Measurements from ENCODE around the gene PHKG1. TPM values are rescaled to one million over a fixed set of nuclear protein-coding genes. Genes with fewer than 3 reads are reported as not detected.
"Not testable (repeated sequence)": the region's sequence is repeated elsewhere in the genome, so short reads cannot be mapped to it uniquely, and the experiment has no call there.

PHKG1 gene
- total RNA-seq, 2 experiments from 2014 or later: 2.4 to 3.0 TPM

DNA sequence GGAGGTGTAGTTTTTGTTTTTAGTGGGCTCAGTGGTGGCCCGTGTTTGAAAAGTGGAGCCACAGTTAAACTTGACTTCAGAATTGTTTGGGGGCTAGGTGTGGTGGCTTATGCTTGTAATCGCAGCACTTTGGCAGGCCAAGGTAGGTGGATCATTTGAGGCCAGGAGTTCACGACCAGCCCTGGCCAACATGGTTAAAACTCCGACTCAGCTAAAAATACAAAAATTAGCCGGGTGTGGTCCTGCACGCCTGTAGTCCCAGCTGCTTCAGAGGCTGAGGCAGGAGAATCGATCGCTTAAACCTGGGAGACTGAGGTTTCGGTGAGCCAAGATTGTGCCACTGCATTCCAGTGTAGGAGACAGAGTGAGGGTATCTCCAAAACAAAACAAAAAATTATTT, 39.4 kb downstream of the PHKG1 start:
- intact Hi-C loops (cut with micrococcal nuclease): loop anchor here (5.0 kb wide), 1 partner anchor 521 kb away; no protein-coding TSS in a partner anchor
- CTCF ChIA-PET: interaction anchor here (1.0 to 1.6 kb wide), 2 partner anchors 20 to 21 kb away, joined by 3 to 5 read pairs; no protein-coding TSS in a partner anchor
- Mint-ChIP-seq H3K4me3 (peak overlapping the region; percentile 68), H3K36me3 (peaks cover 53% of the 10 kb centered on the region), H3K27ac (peak overlapping the region; percentile 64), H3K9me3 (no peaks in the 10 kb centered on the region), H3K4me1 (ENCODE audit: low read depth) (peaks cover 36% of the 10 kb centered on the region), H3K27me3 (no peaks in the 10 kb centered on the region)
- POLR2A ChIA-PET: interaction anchor here (0.8 kb wide), 1 partner anchor 11 kb away, joined by 3 read pairs; the partner anchor contains the start of gene SUMF2
- no peak for DNase-seq

DNA sequence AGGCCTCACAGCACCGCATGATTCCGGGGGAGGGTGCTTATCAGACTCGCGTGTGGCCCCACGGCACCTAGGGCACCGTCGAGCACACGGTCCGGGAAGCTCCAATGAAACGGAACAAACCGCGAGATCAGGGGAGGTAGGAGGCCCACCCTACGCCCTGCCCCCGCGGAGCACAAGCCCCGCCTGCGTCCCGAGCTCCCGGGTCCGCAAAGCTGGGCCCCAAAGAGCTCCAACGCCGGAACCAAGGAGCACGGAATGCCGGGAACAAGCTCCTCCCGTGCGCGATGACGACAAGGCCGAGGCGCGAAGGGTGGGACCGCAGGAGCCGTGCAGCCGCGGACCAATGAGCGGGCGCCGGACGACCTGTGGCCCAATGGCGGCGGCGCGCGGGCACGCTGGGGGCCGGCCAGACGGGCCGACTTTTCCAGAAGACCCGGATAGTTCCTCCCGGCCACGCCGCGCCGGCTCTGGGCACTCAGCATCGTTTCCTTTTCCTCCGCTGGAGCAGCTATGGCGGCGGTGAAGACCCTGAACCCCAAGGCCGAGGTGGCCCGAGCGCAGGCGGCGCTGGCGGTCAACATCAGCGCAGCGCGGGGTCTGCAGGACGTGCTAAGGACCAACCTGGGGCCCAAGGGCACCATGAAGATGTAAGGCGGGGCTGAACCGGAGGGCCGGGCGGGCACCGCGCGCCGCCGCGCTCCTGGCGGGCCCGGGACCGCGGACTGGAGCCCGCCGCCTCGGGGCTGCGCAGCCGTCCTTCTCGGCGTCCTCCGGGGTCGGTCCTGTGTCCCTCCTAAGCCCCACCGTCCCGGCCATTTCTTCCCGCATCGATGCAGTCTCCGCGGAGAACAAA, 41.2 kb downstream of the PHKG1 start, which contains the start of the genes CCT6A and PSPH:
CCT6A (plus strand) TSS at position 427 of the 853 bp plus-strand sequence; CDS start at position 511, 84 bp downstream.
PSPH (minus strand) TSS at position 106 of the 853 bp plus-strand sequence. CDS start 30,232 bp downstream, outside the sequence.
- Mint-ChIP-seq H3K9me3 (no peaks in the 10 kb centered on the region), H3K27ac (peak within 1 kb of the TSS; percentile 94), H3K36me3 (peaks cover 40% of the 10 kb centered on the region), H3K4me1 (ENCODE audit: low read depth) (peaks cover 36% of the 10 kb centered on the region), H3K4me3 (peak within 1 kb of the TSS; percentile 95), H3K27me3 (no peaks in the 10 kb centered on the region)
- peak; percentile 94 for DNase-seq
- ChIA-PET CTCF (interaction anchor here (0.7 to 1.9 kb wide), 9 partner anchors 11 to 87 kb away, joined by 3 to 17 read pairs (median 4); partner anchors contain the start of genes NIPSNAP2 and SUMF2), POLR2A (interaction anchor here (0.5 to 1.9 kb wide), 10 partner anchors 8 to 1365 kb away, joined by 3 to 13 read pairs (median 4); partner anchors contain the start of genes CHCHD2, NIPSNAP2 and SUMF2)
- intact Hi-C loops (cut with micrococcal nuclease): loop anchor here (1.0 to 5.0 kb wide), 7 partner anchors 13 to 519 kb away; partner anchors contain the start of genes CHCHD2, NIPSNAP2, SUMF2 and ZNF713

DNA sequence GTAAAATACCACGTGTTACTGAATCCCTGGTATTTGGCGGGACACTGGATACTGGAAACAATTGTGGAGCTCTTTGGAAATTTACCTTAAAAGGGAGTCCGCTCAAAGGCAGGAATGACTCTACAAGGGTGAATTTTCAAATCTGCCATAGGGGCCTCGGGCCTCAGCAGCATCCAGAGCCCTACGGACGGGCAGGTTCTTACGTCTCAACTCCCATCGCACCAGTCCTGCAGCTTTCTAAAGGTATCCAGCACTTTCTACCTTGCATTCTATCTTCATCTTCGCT, 41.8 kb downstream of the PHKG1 start:
- Mint-ChIP-seq H3K4me3 (peak overlapping the region; percentile 95), H3K4me1 (ENCODE audit: low read depth) (peaks cover 34% of the 10 kb centered on the region), H3K27me3 (no peaks in the 10 kb centered on the region), H3K36me3 (peaks cover 36% of the 10 kb centered on the region), H3K27ac (peak overlapping the region; percentile 94), H3K9me3 (no peaks in the 10 kb centered on the region)
- DNase-seq: no peak
- intact Hi-C loops (cut with micrococcal nuclease): loop anchor here (1.0 to 5.0 kb wide), 7 partner anchors 13 to 519 kb away; partner anchors contain the start of genes CHCHD2, NIPSNAP2, SUMF2 and ZNF713
- ChIA-PET CTCF (interaction anchor here (0.7 to 1.9 kb wide), 9 partner anchors 12 to 87 kb away, joined by 3 to 17 read pairs (median 4); partner anchors contain the start of genes NIPSNAP2 and SUMF2), POLR2A (interaction anchor here (0.9 to 1.9 kb wide), 9 partner anchors 8 to 477 kb away, joined by 3 to 13 read pairs (median 5); partner anchors contain the start of genes CHCHD2, NIPSNAP2 and SUMF2)

DNA sequence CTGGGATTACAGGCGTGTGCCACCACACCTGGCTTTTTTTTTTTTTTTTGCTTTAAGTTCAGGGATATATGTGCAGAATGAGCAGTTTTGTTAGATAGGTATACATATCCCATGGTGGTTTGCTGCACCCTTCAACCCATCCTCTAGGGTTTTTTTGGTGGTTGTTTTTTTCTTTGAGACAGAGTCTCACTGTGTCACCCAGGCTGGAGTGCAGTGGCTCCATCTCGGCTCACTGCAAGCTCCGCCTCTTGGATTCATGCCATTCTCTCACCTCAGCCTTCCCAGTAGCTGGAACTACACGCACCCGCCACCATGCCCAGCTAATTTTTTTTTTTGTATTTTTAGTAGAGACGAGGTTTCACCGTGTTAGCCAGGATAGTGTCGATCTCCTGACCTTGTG, 44.0 kb downstream of the PHKG1 start:
- CTCF ChIA-PET: interaction anchor here (0.7 kb wide), 1 partner anchor 16 kb away, joined by 3 read pairs; no protein-coding TSS in a partner anchor
- H3K27me3 Mint-ChIP-seq; H3K27ac Mint-ChIP-seq; intact Hi-C loops (cut with micrococcal nuclease); H3K4me3 Mint-ChIP-seq; POLR2A ChIA-PET; H3K9me3 Mint-ChIP-seq; DNase-seq: not testable (repeated sequence)
- peaks cover 17% of the 10 kb centered on the region for H3K36me3 Mint-ChIP-seq
- H3K4me1 Mint-ChIP-seq (ENCODE audit: low read depth): peaks cover 17% of the 10 kb centered on the region

DNA sequence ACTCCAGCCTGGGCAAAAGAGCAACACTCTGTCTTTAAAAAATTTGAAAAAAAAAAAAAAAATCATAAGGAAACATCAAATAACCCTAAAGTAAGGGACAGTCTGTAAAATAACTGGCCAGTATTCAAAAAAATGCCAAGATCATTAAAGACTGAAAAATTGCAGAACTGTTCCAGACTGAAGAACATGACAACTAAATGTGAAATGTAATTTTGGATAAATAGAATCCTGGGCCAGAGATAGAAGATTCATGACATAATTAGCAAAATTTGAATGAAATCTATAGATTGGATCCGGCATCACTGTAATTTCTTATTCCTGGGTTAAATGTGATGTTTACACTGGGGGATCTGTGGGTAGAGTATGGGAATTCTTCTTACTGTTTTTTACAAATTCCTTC, 44.5 kb downstream of the PHKG1 start:
- intact Hi-C loops (cut with micrococcal nuclease): no loop called here
- no peak for DNase-seq
- POLR2A ChIA-PET: interaction anchor here (0.8 kb wide), 1 partner anchor 73 kb away, joined by 3 read pairs; no protein-coding TSS in a partner anchor
- no peaks in the 10 kb centered on the region for H3K9me3 Mint-ChIP-seq
- CTCF ChIA-PET: interaction anchor here (0.7 kb wide), 1 partner anchor 16 kb away, joined by 3 read pairs; no protein-coding TSS in a partner anchor
- peaks cover 13% of the 10 kb centered on the region for H3K36me3 Mint-ChIP-seq
- no peaks in the 10 kb centered on the region for H3K27me3 Mint-ChIP-seq
- H3K4me1 Mint-ChIP-seq (ENCODE audit: low read depth): peaks cover 13% of the 10 kb centered on the region
- H3K27ac Mint-ChIP-seq: no peak overlapping the region
- H3K4me3 Mint-ChIP-seq: no peak overlapping the region

DNA sequence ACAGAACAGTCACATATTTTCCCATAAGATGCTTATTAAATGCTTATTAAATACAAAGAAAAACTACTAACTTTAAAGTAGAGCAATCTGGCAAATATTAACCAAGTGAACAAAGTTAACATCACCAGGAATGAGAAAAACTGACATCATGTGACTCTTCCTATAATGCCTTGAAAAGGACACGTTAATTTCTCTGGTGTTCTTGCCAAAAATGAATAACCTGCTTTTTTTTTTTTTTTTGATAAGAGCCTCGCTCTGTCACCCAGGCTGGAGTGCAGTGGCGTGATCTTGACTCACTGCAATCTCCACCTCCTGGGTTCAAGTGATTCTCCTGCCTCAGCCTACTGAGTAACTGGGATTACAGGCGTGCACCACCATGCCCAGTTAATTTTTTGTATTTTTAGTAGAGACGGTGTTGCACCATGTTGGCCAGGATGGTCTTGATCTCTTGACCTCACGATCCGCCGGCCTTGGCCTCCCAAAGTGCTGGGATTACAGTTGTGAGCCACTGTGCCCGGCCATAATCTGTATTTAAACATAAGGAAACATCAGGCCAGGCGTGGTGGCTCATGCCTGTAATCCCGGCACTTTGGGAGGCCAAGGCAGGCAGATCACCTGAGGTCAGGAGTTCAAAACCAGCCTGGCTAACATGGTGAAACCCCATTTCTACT, 45.2 kb downstream of the PHKG1 start:
- H3K27ac Mint-ChIP-seq; DNase-seq; H3K36me3 Mint-ChIP-seq; H3K27me3 Mint-ChIP-seq; H3K4me3 Mint-ChIP-seq; H3K9me3 Mint-ChIP-seq; intact Hi-C loops (cut with micrococcal nuclease); CTCF ChIA-PET; H3K4me1 Mint-ChIP-seq (ENCODE audit: low read depth): not testable (repeated sequence)
- POLR2A ChIA-PET: interaction anchor here (0.8 kb wide), 1 partner anchor 72 kb away, joined by 3 read pairs; no protein-coding TSS in a partner anchor

DNA sequence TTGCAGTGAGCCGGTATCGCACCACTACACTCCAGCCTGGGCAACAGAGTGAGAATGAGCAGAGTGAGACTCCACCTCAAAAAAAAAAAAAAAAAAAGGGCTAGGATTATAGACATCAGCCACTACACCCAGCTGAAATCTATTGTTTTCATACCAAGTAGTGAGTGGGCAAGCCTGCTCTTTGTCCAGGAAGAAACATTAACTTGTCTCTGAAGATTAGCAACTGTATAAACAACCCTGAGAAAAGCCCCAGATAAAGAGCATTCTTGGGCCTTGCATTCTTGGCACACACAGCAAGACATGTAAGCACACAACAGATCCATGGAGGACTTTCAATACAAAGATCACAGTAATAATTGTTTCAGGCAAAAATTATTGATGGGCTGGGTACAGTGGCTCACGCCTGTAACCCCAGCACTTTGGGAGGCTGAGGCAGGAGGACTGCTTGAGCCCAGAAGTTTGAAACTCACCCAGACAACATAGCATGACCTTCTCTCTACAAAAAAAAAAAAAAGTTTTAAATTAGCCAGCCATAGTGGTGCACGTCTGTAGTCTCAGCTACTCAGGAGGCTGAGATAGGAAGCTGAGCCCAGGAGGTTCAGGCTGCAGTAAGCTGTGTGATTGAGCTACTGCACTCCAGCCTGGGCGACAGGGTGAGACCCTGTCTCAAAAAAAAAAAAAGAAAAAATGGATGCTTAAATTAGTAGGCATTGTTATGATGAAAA, 45.9 kb downstream of the PHKG1 start:
- intact Hi-C loops (cut with micrococcal nuclease): no loop called here
- DNase-seq: no peak
- no peak overlapping the region for H3K4me3 Mint-ChIP-seq
- H3K4me1 Mint-ChIP-seq (ENCODE audit: low read depth): peaks cover 7% of the 10 kb centered on the region
- POLR2A ChIA-PET: no interaction called here
- no peaks in the 10 kb centered on the region for H3K9me3 Mint-ChIP-seq
- H3K36me3 Mint-ChIP-seq: peaks cover 8% of the 10 kb centered on the region
- H3K27ac Mint-ChIP-seq: no peak overlapping the region
- CTCF ChIA-PET: no interaction called here
- H3K27me3 Mint-ChIP-seq: no peaks in the 10 kb centered on the region

DNA sequence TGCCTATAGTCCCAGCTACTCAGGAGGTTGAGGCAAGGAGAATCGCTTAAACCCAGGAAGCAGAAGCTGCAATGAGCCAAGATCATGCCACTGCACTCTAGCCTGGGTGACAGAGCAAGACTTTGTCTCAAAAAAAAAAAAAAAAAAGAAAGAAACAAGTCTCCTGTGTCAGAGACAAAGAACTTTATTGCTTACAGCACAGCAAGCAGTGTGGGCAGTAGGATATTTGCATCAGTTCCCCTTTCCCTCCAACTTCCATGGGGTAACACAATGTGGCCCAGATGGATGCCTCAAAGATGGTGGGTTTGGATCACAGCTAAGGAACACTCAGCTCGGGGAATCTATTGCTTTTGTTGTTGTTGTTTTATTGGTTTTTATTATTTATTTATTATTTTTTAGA, 47.0 kb downstream of the PHKG1 start:
- H3K4me1 Mint-ChIP-seq (ENCODE audit: low read depth); H3K27me3 Mint-ChIP-seq; H3K36me3 Mint-ChIP-seq; intact Hi-C loops (cut with micrococcal nuclease); H3K4me3 Mint-ChIP-seq; DNase-seq; CTCF ChIA-PET; POLR2A ChIA-PET; H3K9me3 Mint-ChIP-seq; H3K27ac Mint-ChIP-seq: not testable (repeated sequence)

DNA sequence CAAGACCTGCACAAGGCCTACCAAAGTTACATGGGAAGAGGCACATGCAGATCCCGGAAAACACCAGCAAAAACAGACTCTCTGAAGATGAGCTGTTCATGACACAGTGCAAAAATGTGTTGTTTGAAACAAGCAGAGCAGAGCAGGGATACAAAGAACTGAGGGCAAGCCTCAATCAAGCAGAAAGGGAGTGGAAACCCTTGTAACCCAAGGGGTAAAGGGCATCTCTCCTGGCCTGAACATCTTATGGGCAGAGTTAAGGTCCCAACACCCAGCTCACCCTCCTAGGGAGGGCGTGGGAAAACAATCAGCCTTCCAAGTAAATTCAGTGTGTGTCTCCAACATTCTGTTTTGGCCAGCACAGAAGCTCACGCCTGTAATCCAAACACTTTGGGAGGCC, 52.0 kb downstream of the PHKG1 start:
- H3K4me3 Mint-ChIP-seq: no peak overlapping the region
- no peaks in the 10 kb centered on the region for H3K4me1 Mint-ChIP-seq (ENCODE audit: low read depth)
- H3K27ac Mint-ChIP-seq: no peak overlapping the region
- intact Hi-C loops (cut with micrococcal nuclease): no loop called here
- POLR2A ChIA-PET: no interaction called here
- DNase-seq: no peak
- CTCF ChIA-PET: interaction anchor here (0.8 kb wide), 1 partner anchor 34 kb away, joined by 3 read pairs; no protein-coding TSS in a partner anchor
- H3K36me3 Mint-ChIP-seq: peaks cover 6% of the 10 kb centered on the region
- H3K27me3 Mint-ChIP-seq: no peaks in the 10 kb centered on the region
- no peaks in the 10 kb centered on the region for H3K9me3 Mint-ChIP-seq

DNA sequence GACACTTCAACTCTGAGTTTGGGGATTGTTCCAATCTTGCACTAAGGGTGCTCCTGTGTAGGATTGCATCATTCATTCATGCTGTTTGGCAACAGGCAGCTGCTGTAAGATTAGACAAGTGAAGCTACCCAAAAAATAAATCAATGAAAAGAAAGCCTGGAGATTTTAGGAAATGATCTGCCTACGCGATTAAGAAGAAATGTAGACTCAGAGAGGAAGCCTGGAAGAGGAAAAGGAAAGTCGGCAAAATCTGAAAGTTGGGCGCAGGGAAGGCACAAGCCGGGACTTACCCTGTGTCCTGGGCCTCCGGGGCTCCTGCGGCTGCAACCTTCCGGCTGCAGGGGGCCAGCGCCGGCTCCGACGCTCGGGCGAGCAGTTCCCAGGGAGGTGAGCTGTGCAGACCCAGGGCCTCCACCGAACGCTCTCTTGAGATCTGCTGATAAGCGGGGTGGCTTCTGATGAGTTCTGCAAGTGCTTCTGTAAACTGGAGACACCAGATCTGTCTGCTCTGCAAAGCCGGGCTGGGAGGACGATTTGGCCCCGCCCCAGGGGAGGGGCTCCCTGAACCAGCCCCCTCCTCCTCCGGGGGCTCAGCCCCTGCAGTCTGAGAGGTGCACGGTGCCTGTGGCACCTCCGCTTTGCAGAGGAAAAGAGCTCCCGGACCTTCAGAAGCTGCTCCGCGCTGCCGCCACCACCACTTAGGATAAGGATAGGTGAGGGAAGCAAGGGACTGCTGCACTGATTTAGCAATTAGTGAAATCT, 58.9 kb downstream of the PHKG1 start:
- H3K4me1 Mint-ChIP-seq (ENCODE audit: low read depth): peaks cover 8% of the 10 kb centered on the region

More for the DNA sequence above, 58.9 kb downstream of the PHKG1 start:
- DNase-seq: peak; percentile 72
- CTCF ChIA-PET: interaction anchor here (0.7 to 3.4 kb wide), 4 partner anchors 17 to 40 kb away, joined by 3 to 20 read pairs (median 4); partner anchors contain the start of genes CCT6A and PSPH
- intact Hi-C loops (cut with micrococcal nuclease): loop anchor here (1.0 kb wide), 1 partner anchor 17 kb away; the partner anchor contains the start of genes CCT6A and PSPH
- POLR2A ChIA-PET: interaction anchor here (1.8 kb wide), 1 partner anchor 17 kb away, joined by 7 read pairs; the partner anchor contains the start of genes CCT6A and PSPH
- no peaks in the 10 kb centered on the region for H3K9me3 Mint-ChIP-seq
- H3K36me3 Mint-ChIP-seq: peaks cover 13% of the 10 kb centered on the region
- no peaks in the 10 kb centered on the region for H3K27me3 Mint-ChIP-seq
- peak overlapping the region; percentile 43 for H3K27ac Mint-ChIP-seq
- peak overlapping the region; percentile 75 for H3K4me3 Mint-ChIP-seq
